Left lung (tissue), 10 donors: ENCODE data around the gene ABCG1. TPM values are rescaled to one million over a fixed set of nuclear protein-coding genes. Genes with fewer than 3 reads are reported as not detected.

Experiments used
- ATAC-seq: fragments of 200-7000 bp; cut with Tn5 transposase; one replicate; pipeline ENCODE4 v1.9.1; 2020; ENCODE audit warnings: moderate library complexity
- DNase-seq, 4 donors: peaks; one replicate each; pipeline ENCODE4 v3.0.0-alpha.2; 2013 to 2020
- H3K27ac ChIP-seq, 2 donors: fragments of 200-600 bp; sonication (generic) in 1 of 2; one replicate each; pipeline versions ENCODE4 v1.5.0 to v1.8.0; 2020 to 2021
- H3K27me3 ChIP-seq, 2 donors: fragments of 200-600 bp; sonication (generic) in 1 of 2; one replicate each; pipeline versions ENCODE4 v1.5.0 to v1.8.0; 2020 to 2021
- H3K36me3 ChIP-seq, 2 donors: fragments of 200-600 bp; sonication (generic) in 1 of 2; one replicate each; pipeline versions ENCODE4 v1.5.0 to v1.8.0; 2020 to 2021
- H3K4me1 ChIP-seq, 2 donors: fragments of 200-600 bp; one replicate each; pipeline ENCODE4 v1.8.0; 2021
- H3K4me3 ChIP-seq, 2 donors: fragments of 200-600 bp; sonication (generic) in 1 of 2; one replicate each; pipeline versions ENCODE4 v1.5.0 to v1.8.0; 2020 to 2021; ENCODE audit warnings: mild to moderate bottlenecking in 1 of 2
- H3K9me3 ChIP-seq, 2 donors: fragments of 200-600 bp; sonication (generic) in 1 of 2; one replicate each; pipeline versions ENCODE4 v1.5.0 to v1.8.0; 2020 to 2021
- intact Hi-C, 2 donors: fragments of 100-400 bp; cut with DNase I; formaldehyde crosslinking; loops; one replicate each; pipeline versions ENCODE4 v1.11.2 to v1.14.2; 2022
- polyA plus RNA-seq, 6 donors: library from polyadenylated mRNA; unstranded; fragments of 120-200 nt; gene quantifications; one replicate each; pipeline ENCODE4 v1.2.1, GENCODE V29; 2013; ENCODE audit not compliant: insufficient read length in 6 of 6
- total RNA-seq, 2 donors: library from RNA; stranded (reverse); fragmentation: NEBNext Ultra II Directional; extraction: Animal tissue kit (Norgen Biotek cat#: 25700); gene quantifications; one replicate each; pipeline ENCODE4 v1.2.1, GENCODE V29; 2021
- TF ChIP-seq, protein P1 (sequence below), 2 donors: fragments of 200-600 bp; sonication (generic) in 1 of 2; IDR thresholded peaks; one replicate each; pipeline versions ENCODE4 v1.5.0 to v1.8.0; 2021; ENCODE audit warnings: antibody characterized with exemption in 2 of 2
- donor health status: DM: no; HTN: yes; CAD: no.
- donor health status: DM: no; HTN: no; CAD: no.

The ABCG1 gene
- total and polyA plus RNA-seq, 8 donors: 6.8 to 53.8 (median 10.5) TPM

DNA sequence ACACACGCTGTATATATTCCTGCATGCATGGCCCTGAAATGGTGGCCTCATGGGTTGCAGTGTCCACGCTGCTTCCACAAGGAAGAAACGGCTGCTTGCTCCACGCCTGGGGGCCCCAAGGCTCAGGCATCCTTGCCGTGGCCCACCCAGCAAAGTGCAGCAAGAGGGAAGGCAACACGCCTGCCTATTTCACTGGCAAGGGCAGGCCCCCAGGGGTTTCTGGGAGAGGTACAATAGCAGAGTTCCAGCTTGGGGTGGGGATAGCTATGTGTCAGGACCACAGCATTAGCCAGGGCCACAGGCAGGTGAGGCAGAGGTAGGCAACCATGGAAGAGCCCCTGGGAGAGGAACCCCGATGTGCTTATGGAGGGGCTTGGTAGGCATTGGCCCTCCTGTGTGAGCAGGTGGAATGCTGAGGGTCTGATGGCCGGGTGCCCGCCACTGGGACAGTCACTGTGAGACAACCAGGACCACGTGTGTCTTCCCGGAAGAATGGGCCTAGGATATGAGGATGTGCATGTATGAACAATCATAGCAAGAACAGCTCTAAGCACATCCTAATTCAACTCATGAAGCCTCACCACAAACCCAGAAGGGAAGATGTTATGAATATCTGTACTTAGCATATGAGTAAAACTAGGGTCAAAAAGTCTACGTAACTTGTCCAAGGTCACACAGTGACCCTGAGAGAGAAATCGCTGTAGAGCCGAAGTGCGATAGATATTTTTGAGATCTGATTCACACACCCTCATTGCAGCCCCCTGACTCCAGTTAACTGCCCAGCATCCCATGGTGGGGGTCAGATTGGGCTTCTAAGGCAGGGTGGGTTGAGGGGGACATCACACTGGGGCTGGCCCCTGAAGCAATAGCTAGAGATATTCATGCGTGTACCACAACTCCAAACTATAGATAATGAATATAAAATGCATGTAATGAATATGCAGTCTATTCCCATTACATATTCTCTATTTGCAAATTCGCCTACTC lies 120.1 kb downstream of the ABCG1 start:
- H3K9me3 ChIP-seq: no peaks in the 10 kb centered on the region
- DNase-seq: no peak
- no peak overlapping the region for H3K27ac ChIP-seq
- no peak for ATAC-seq
- peaks cover 0 to 9% of the 10 kb centered on the region in 2 donors for H3K4me1 ChIP-seq
- no peak overlapping the region for H3K4me3 ChIP-seq
- intact Hi-C loops: loop anchor here in 1 of 2 donors (10.0 kb wide), 1 partner anchor 96 kb away; no protein-coding TSS in a partner anchor
- TF ChIP-seq, protein P1, sequence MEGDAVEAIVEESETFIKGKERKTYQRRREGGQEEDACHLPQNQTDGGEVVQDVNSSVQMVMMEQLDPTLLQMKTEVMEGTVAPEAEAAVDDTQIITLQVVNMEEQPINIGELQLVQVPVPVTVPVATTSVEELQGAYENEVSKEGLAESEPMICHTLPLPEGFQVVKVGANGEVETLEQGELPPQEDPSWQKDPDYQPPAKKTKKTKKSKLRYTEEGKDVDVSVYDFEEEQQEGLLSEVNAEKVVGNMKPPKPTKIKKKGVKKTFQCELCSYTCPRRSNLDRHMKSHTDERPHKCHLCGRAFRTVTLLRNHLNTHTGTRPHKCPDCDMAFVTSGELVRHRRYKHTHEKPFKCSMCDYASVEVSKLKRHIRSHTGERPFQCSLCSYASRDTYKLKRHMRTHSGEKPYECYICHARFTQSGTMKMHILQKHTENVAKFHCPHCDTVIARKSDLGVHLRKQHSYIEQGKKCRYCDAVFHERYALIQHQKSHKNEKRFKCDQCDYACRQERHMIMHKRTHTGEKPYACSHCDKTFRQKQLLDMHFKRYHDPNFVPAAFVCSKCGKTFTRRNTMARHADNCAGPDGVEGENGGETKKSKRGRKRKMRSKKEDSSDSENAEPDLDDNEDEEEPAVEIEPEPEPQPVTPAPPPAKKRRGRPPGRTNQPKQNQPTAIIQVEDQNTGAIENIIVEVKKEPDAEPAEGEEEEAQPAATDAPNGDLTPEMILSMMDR (IDR thresholded peaks at IDR 0.05): no peak
- H3K27me3 ChIP-seq: no peaks in the 10 kb centered on the region
- no peaks in the 10 kb centered on the region for H3K36me3 ChIP-seq

DNA sequence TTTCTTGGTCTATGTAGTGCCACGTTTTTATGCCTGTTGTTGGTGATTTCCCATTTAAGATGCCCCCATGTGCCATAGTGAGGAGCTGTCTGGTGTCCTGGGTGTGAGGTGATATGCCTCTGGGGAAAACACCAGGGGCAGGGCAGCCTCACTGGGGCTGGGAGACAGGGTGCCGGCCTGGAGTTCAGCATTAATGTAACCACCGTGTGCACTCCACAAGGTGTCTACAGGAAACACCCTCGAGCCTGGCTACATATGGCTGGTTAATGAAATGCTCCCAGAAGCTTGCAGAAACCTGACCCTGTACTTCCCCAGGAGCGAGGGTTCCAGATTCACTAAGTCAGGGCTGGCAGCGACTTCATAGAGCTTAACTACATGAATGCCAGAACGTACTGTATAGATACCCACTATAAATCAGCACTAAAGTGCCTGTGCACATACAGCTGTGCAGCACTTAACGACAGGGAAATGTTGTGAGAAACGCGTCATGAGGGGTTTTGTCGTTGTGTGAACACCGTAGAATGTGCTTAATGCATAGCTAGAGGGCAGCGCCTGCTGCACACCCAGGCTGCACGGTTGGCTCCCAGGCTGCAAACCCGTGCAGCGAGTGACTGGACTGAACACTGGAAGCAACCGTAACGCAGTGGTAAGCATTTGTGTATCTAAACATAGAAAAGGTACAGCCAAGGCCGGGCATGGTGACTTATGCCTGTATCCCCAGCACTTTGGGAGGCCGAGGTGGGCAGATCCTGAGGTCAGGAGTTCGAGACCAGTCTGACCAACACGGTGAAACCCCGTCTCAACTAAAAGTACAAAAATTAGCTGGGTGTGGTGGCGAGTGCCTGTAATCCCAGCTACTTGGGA lies 121.5 kb downstream of the ABCG1 start:
- TF ChIP-seq, protein P1 (IDR thresholded peaks at IDR 0.05): no peak
- intact Hi-C loops: no loop called here
- H3K9me3 ChIP-seq: no peaks in the 10 kb centered on the region

DNA sequence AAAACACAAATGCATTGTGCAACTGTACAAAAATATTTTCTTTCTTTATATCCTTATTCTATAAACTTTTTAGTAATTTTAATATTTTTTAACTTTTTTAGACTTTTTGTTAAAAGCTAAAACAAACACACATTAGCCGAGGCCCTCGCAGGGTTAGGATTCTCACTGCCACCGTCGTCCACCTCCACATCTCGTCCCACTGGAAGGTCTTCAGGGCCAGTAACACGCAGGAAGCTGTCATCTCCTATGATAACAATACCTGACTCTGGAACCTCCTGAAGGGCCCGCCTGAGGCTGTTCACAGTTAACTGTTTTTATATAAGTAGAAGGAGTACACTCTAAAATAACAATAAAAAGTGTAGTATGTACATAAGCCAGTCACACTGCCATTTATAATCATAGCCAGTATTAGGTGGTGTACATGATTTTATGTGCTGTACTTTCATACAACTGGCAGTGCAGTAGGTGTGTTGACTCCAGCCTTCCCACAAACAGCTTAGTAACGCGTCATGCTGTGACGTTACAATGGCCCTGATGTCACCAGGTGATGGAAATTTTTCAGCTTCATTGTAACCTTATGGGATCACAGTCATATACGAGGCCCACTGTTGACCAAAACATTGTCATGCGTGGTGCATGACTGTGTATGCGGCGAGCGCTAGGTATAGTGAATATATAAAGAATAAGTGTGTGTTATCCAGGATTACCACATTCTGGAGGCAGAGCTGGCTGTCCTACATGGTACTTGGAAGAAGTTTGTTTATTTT lies 123.0 kb downstream of the ABCG1 start:
- no peak overlapping the region for H3K4me3 ChIP-seq
- intact Hi-C loops: no loop called here
- TF ChIP-seq, protein P1 (IDR thresholded peaks at IDR 0.05): no peak
- ATAC-seq: no peak
- peaks cover 0 to 9% of the 10 kb centered on the region in 2 donors for H3K4me1 ChIP-seq
- no peak overlapping the region for H3K27ac ChIP-seq
- no peak for DNase-seq
- H3K36me3 ChIP-seq: no peaks in the 10 kb centered on the region
- no peaks in the 10 kb centered on the region for H3K9me3 ChIP-seq
- no peaks in the 10 kb centered on the region for H3K27me3 ChIP-seq

More for the DNA sequence above, 121.5 kb downstream of the ABCG1 start:
- H3K36me3 ChIP-seq: no peaks in the 10 kb centered on the region
- no peak overlapping the region for H3K27ac ChIP-seq
- DNase-seq (no peak), ATAC-seq (no peak)
- H3K27me3 ChIP-seq: no peaks in the 10 kb centered on the region
- peaks cover 0 to 9% of the 10 kb centered on the region in 2 donors for H3K4me1 ChIP-seq
- H3K4me3 ChIP-seq: no peak overlapping the region

DNA sequence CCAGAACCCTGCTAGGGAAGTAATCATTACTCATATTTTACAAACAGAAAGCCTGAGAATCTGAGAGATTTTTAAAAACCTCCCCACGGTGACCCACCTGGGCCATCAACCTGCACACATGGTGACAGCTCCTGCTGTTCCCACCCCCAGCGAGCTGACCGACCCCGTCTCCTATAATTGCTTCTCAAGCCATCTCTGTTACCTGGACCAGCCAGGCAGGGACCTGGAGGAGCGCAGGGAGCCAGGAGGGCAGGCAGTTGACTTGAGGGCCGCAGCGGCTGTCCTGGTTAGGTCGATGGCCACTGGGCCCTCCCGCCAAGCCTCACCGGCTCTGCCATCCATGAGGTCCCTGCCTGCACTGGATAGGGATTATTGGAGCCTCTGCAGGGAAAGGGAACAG lies 124.2 kb downstream of the ABCG1 start:
- no peak overlapping the region for H3K27ac ChIP-seq
- intact Hi-C loops: no loop called here
- H3K9me3 ChIP-seq: no peaks in the 10 kb centered on the region
- peaks cover 0 to 5% of the 10 kb centered on the region in 2 donors for H3K4me1 ChIP-seq
- ATAC-seq (no peak), DNase-seq (no peak)
- peaks cover 0 to 7% of the 10 kb centered on the region in 2 donors for H3K27me3 ChIP-seq
- no peak overlapping the region for H3K4me3 ChIP-seq
- no peaks in the 10 kb centered on the region for H3K36me3 ChIP-seq
- TF ChIP-seq, protein P1 (IDR thresholded peaks at IDR 0.05): no peak
